ENCODE measurements around the gene PMPCA.

DNA sequence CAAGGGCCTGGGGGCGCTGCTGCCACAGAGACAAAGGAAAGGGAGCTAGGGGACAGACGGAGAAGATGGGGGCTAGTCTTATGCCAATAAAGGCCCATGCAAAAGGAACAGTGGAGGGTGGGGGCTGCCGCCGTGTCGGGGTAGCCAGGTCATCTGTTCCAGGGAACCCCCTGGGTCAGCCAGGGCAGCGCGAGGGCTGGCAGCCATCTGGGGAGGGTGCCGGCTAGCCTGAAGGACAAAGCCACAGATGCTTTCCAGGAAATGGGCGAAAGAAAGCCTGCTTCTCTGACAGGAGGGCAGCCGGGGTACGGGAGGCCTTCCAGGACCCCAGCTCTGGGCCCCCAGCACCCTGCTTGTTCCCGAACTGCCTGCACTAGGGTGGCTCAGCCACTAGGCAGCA is 35.4 kb upstream of the PMPCA start:
- TF ChIP-seq EZH2 (conservative IDR thresholded peaks at IDR 0.05; ENCODE audit: low read depth, low read length), result no peak
- no peak for TF ChIP-seq ZNF263 (CRISPR knock-in tag; IDR thresholded peaks at IDR 0.05)
- TF ChIP-seq MXD4 (CRISPR knock-in tag; IDR thresholded peaks at IDR 0.05), result no peak
- TF ChIP-seq NR2C2 (CRISPR knock-in tag; IDR thresholded peaks at IDR 0.05; ENCODE audit: borderline replicate concordance), result no peak
- no peak for TF ChIP-seq RFX1 (IDR thresholded peaks at IDR 0.05)
- TF ChIP-seq SMARCC2 (IDR thresholded peaks at IDR 0.05), result no peak
- TF ChIP-seq ZNF354B (CRISPR knock-in tag; IDR thresholded peaks at IDR 0.05), result no peak

Measured in HepG2 (cell line).